AML-193 (cell line): Measurements from ENCODE around the gene NME1.
"Not testable (repeated sequence)": the region's sequence is repeated elsewhere in the genome, so short reads cannot be mapped to it uniquely, and the experiment has no call there.

ENCODE experiments used
- DNase-seq, 2 experiments: peaks; one replicate each; lab custom pipeline; 2025; lab: John Stamatoyannopoulos, UW

NME1 gene

DNA sequence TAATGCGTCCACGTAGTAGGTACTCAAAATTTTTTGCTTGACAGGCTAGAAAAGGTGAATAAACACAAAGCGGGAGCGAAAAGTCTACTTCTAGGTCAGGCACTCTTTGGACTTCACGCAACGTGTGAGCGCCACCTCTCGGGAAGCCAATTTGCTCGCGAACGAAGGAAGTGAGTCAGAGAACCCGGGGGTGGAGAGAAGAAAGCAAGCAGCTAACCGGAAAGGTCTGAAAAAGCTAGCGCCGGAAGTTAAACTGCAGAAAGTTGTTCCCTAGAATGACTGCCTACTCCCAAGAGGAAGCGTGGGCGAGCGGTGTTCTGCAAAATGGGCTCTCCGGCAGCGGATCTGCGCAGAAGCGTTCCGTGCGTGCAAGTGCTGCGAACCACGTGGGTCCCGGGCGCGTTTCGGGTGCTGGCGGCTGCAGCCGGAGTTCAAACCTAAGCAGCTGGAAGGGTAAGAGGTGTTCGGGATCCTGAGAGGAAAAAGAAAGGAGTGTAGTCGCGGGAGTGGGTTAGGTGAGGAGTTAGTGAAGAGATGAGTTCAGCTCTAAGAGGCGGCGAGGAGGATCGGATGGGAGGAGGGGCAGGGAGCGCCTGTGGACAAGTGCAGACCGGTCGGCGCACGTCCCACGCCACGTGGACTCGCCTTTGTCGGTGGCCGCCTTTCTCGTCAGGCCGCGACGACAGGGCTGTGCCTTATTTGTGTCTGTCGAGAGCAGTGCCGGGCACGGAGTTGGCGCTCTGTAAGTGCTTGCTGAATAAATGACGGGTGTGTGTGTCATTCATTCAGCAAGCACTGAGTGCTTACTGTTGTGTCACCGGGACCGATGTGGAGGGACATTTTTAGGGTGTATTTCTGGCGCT lies at the start of gene NME1:
Gene NME1 (plus strand): TSS at position 350 of the 863 bp plus-strand sequence. CDS start 2,096 bp downstream, outside the sequence.
- peak; percentile 100 for DNase-seq

GRCh38 chr17:51107778-51108177 lies 45.6 kb upstream of the NME1 start:
- no peak for DNase-seq

GRCh38 chr17:51112303-51113222 lies 40.8 kb upstream of the NME1 start:
- peak; percentile 87 to 89 for DNase-seq

DNA sequence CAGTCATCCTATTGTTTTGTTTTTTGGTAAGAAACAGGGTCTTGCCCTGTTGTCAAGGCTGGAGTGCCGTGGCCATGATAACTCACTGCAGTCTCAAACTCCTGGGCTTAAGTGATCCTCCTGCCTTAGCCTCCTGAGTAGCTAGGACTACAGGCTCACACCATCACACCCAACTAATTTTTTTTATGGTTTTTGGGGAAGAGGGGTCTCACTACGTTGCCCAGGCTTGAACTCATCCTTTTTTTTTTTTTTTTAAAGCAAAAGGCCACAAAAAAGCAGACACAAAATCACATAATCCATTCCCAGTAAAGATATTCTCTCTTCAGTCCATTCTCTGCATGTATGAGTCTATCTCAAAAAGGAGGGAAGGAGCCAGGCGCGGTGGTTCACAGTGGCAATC lies 38.2 kb upstream of the NME1 start:
- no peak for DNase-seq

DNA sequence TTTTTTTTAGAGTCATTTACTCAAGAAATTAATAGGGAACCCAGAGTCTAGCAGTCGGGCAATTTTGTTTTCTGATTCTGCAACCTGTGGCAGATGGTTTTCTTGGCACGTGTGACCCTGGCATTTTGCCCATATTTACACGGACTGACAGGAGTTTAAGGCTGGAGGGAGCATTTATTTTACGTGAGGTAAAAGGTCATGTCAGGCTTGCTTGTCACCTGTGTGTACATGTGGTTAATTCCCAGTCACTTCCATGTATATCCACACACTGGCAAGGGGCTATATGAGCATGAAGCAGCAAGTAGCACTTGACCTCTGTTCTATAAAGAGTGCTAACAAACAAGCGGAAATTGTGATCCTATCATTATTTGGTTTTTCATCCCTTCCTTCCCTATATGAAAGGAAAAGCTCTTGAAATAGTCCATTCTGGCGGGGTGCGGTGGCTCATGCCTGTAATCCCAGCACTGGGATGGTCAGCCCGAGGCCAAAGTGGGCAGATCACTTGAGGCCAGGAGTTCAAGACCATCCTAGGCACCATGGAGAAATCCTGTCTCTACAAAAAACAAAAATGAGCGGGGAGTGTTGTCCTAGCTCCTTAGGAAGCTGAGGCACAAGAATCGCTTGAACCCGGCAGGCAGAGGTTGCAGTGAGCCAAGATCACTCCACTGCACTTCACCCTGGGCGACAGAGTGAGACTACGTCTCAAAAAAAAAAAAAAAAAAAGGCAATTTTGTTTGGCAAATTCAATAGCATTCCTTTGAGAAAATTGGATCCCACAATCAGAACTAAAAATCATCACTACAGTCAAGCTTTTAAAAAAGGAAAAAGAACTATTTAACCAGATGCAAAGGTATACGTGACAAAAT lies 34.8 kb upstream of the NME1 start:
- peak; percentile 38 to 41 for DNase-seq

DNA sequence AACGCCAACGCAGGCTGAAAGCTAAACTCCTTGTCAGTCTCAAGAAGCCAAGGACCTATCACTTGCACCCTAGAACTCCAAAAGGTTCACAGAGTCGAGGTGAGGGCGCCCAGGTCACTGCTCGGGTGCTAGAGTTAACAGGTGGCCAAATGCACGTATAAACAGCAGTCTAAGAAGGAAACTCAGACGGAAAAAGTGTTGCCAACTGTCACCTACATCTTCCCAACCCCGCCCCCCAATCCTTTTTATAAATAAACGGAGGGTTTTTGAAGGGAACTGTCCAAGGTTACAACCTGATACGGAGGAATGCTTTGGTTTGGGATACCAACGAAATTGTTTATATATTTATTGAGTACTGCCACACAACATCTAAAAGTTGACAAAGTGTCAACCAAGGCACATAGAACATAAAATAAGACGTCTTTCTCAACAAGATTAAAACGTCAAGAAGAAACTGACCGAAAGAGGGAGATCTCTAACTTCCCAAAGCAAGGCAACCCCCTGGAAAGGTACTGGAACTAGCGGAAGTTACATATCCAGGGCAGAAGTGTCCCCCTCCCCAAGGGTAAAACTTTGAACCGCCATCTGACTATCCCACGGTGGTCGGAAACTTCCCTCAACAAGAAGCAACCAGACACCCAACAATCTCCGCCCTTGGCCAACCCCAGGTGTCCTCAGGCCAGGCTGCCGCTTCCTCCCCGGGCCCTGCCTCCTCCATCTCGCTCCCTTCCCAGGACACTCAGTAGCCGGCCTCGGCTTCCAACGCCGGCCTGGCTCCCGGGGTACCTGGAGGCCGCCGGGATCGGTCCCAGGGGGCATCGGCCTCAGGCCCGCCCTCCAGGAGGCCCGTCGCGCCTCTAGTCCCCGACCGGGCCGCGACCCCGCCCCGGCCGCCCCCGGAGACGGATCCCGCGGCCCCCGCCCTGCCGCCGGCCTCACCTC lies 33.7 kb upstream of the NME1 start:
- peak; percentile 67 to 77 for DNase-seq

DNA sequence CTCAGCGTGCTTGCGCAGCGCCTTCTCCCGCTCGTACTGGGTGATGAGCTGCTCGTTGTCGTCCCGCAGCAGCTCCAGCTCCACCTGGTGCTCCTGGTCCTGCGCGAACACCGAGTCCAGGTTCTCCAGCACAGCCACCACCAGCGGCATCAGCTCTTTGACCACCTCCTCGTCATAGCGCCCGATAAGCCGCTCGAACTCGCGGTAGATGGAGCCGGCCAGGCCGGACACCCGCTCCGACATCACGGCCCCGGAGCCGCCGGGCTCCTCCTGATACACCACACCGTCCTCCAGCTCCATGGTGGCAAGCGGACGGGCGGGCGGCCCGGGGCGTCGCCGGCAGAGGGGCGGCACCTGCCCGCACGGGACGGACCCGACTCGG lies 33.0 kb upstream of the NME1 start:
- DNase-seq = no peak

DNA sequence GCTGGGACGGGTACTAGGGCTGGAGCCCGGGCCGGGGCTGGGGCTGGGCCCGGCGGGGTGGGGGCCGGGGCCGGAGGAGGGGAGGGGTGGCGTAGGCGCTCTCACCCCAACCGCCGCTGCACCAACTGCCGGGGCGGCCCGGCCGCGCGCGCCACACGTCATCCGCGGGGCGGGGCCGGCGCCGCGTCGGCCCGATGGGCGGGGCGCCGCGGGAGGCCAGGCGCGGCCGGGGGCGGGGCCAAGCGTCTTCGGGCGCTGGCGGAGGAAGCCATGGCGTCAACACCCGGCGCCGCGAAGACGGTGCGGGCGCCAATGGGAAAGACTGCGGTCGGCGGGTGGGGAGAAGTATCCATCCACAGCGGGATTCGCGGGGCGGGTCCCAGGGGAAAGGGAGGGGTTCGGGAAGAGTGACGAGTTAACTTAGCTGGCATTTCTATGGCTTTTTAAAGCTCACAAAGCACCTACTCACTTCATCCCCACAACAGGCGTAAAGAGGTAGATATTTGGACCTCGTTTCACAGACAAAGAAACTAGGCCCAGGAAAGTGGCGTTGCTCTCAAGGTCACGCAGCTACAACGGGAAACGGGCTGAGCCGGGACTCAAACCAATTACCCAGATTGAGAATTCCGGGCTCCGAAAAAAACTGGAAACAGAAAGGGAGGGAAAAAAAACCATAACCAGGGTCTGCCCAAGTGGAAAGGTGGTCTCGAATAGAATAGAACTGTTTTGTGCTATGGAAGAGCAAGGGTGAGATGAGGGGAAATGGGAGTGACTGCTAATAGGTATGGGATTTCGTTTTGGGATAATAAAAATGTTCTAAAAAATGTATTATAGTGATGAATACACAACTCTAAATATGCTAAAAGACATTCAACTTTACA lies 32.4 kb upstream of the NME1 start, which contains the start of gene SPAG9:
Gene SPAG9 (minus strand): TSS at position 130 of the 881 bp plus-strand sequence. CDS start 212 bp downstream, outside the sequence.
- peak; percentile 94 to 95 for DNase-seq

DNA sequence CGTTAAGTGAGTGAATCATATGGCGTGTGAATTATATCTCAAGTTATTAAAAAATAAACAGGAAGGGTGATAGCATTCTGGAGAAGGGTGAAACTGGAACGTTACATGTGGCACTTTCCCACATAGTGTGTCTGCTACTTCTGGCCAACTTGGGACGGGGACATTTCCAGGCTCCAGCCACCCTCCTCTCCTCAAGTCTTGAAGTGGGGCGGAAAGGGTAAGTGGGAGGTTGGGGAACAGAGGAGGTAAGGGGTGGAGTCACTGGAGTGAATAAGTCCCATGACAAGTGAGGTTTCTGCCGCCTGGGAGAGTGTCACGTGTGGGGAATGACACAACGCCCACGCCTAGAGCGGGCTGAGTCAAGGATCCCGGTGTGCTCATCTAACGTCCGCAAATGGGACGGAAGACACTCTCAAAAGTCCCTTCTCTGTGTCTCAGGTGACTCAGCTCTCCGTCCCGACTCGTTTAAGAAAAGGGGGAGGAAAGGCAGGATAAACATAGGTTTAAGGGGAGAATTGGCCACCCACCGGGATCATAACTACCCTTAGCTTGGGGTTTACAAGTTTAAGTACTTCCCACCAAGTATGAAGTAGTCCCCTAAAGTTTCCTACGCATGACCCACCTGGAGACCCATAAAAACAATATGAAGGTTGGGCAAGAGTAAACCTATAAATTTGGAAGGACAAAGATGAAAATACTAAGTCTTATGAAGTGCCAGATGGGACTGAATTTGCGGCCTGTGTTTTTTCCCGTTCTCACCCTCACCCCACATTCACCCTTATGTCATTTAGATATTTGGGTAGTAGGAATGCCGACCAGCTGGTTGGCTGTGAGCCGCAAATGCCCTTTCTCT lies 31.5 kb upstream of the NME1 start:
- DNase-seq = peak; percentile 96 to 97

DNA sequence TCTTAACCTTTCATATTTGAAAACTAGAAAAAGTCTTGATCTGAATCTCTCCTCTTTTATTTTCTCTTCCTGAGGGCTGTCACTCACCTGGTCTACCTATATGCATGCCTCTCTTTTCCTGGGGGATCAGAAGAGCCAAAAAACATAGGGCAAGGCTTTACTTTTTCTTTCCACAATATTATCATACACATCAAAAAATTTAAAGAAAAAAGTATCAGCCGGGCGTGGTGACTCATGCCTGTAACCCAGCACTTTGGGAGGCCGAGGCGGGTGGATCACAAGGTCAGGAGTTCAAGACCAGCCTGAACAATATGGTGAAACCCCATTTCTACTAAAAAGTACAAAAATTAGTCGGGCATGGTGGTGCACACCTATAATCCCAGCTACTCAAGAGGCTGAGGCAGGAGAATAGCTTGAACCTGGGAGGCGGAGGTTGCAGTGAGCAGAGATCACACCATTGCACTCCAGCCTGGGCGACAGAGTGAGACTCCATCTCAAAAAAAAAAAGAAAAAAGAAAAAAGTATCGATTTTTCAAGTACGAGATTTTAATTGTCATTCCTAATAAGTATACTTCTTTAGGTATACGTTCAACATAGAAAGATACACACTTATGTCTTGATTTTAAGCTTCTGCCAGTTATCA lies 30.8 kb upstream of the NME1 start:
- DNase-seq = not testable (repeated sequence)

DNA sequence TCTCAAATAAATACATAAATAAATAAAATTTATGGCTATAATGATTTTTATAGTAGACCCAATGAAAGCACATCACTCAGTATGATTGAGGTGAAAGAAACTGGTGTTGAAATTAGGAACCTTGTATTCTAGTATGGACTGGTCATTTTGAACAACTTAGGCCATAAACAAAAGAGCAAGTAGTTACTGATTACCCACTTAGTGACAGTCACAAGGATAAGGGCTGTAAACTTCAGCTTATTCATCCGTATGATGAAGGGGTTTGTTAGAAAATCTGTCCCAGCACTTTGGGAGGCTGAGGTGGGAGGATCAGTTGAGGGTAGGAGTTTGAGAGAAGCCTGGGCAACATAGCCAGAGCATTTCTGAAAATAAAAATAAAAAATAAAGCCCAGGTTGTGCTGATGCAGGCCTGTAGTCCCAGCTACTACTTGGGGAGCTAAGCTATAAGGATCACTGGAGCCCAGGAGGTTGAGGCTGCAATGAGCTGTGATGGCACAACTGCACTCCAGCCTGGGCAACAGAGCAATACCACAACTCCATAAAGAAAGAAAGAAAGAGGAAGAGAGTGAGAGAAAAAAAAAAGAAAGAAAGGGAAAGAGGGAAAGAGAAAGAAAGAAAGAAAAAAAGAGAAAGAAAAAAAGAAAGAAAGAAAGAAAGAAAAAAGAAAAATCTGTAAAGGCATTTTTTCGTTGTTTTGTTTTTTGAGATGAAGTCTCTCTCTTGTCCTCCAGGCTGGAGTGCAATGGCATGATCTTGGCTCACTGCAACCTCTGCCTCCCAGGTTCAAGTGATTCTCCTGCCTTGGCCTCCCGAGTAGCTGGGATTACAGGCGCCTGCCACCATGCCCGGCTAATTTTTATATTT lies 28.5 kb upstream of the NME1 start:
- no peak for DNase-seq

DNA sequence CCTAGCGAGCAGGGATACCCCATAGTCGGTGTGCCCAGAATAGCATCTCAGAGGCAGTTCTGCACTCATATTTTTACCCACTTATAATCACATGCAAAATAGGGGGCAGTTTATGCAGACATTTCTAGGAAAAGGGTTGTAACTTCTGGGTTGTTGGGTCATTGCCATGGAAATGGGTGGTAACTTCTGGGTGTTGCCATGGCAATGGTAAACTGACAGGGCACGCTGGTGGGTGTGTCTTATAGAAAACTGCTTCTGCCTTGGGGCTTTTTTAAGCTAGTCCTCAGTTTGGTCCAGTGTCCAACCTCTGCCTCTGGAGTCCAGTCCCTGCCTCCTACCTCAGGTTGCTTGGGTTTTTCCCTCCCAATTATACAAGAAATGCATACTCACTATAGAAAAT lies 25.3 kb upstream of the NME1 start:
- DNase-seq = no peak

DNA sequence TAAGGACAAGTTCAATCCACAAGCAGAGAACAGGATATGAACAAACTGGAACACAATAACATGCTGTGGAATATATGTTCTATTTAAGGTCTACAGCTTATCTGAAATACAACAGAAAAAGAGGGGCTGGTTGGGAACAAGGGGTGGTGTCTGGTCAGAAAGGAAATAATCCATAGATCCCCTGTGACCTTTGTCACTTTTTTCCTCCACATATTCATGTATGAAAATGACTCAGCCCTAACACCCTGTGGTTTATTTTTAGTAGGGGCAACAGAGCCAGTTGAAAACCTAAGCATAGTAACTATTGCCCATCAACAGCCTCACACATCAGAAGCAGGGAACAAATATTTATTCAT lies 20.4 kb upstream of the NME1 start:
- DNase-seq = no peak

- DNase-seq = no peak
Measured at GRCh38 chr17:51133365-51133764, 20.0 kb upstream of the NME1 start.

- DNase-seq = no peak
Measured at GRCh38 chr17:51135956-51136355, 17.4 kb upstream of the NME1 start.

- no peak for DNase-seq
Measured at GRCh38 chr17:51142597-51142996, 10.8 kb upstream of the NME1 start.
